PC-9 (cell line): ENCODE measurements around the gene VAV2. TPM values are rescaled to one million over a fixed set of nuclear protein-coding genes. Genes with fewer than 3 reads are reported as not detected.

Experiments used
- BruUV-seq: library from RNA; stranded (reverse); fragments of 400-500 nt; replicated peaks from 2 replicates; lab custom pipeline; 2021; lab: Mats Ljungman, UMichigan
- CTCF ChIA-PET: fragments of 300-600 bp; sonication (Branson Sonifier 250); formaldehyde crosslinking; loops from one replicate; lab custom pipeline; 2022; ENCODE audit warnings: antibody characterized with exemption; lab: Charles Lee
- POLR2A ChIA-PET: fragments of 300-600 bp; sonication (Branson Sonifier 250); formaldehyde crosslinking; loops from one replicate; lab custom pipeline; 2022; ENCODE audit warnings: antibody characterized with exemption; ENCODE audit not compliant: unreplicated experiment; lab: Charles Lee
- DNase-seq, 2 experiments: peaks; one replicate each; pipeline versions ENCODE4 v3.0.0 to v3.0.0-alpha.2; 2015 to 2022; ENCODE audit warnings: mixed read lengths in 1 of 2
- H2AFZ ChIP-seq: fragments of 200-600 bp; sonication (generic); 2 replicates; pipeline ENCODE4 v1.8.1; 2017; ENCODE audit warnings: antibody characterized with exemption
- H3F3A ChIP-seq: fragments of 200-600 bp; sonication (generic); 2 replicates; pipeline ENCODE4 v1.8.1; 2017; ENCODE audit warnings: antibody characterized with exemption, mild to moderate bottlenecking, low read depth; ENCODE audit not compliant: insufficient read depth
- H3K27ac ChIP-seq: fragments of 200-600 bp; sonication (generic); 2 replicates; pipeline ENCODE4 v1.6.1; 2016; ENCODE audit warnings: mixed run types
- H3K27me3 ChIP-seq: fragments of 200-600 bp; sonication (generic); 2 replicates; pipeline ENCODE4 v1.6.1; 2016; ENCODE audit warnings: low read depth, mixed run types; ENCODE audit not compliant: insufficient read depth
- H3K36me3 ChIP-seq: fragments of 200-600 bp; sonication (generic); 2 replicates; pipeline ENCODE4 v1.6.1; 2016; ENCODE audit warnings: low read depth, mixed run types
- H3K4me1 ChIP-seq: fragments of 200-600 bp; sonication (generic); replicated peaks from 2 replicates; pipeline ENCODE4 v1.6.1; 2016; ENCODE audit warnings: mixed run types; ENCODE audit not compliant: insufficient read depth
- H3K4me2 ChIP-seq: fragments of 200-600 bp; sonication (generic); 2 replicates; pipeline ENCODE4 v1.6.1; 2017; ENCODE audit warnings: mixed run types
- H3K4me3 ChIP-seq: fragments of 200-600 bp; sonication (generic); 2 replicates; pipeline ENCODE4 v1.6.1; 2016; ENCODE audit warnings: mixed run types
- H3K79me2 ChIP-seq: fragments of 200-600 bp; sonication (generic); 2 replicates; pipeline ENCODE4 v1.6.1; 2017; ENCODE audit warnings: low read depth, mixed run types
- H3K9me2 ChIP-seq: fragments of 200-600 bp; sonication (generic); 2 replicates; pipeline ENCODE4 v1.8.1; 2017; ENCODE audit warnings: mild to moderate bottlenecking; ENCODE audit not compliant: insufficient read depth
- H3K9me3 ChIP-seq: fragments of 200-600 bp; sonication (generic); 2 replicates; pipeline ENCODE4 v1.8.1; 2016; ENCODE audit warnings: low read depth; ENCODE audit not compliant: insufficient read depth
- H4K20me1 ChIP-seq: fragments of 200-600 bp; sonication (generic); 2 replicates; pipeline ENCODE4 v1.8.1; 2017; ENCODE audit not compliant: insufficient read depth
- CTCF ChIP-seq: fragments of 200-600 bp; sonication (generic); conservative IDR thresholded peaks from 2 replicates; pipeline ENCODE4 v1.6.1; 2017; ENCODE audit warnings: mixed run types, antibody characterized with exemption, mild to moderate bottlenecking, moderate library complexity
- EZH2 ChIP-seq: fragments of 200-600 bp; sonication (generic); IDR thresholded peaks from 2 replicates; pipeline ENCODE4 v1.8.0; 2017; ENCODE audit warnings: antibody characterized with exemption, low read depth
- intact Hi-C: fragments of 100-400 bp; cut with micrococcal nuclease; formaldehyde crosslinking; loops from one replicate; pipeline ENCODE4 v1.10.0; 2022; ENCODE audit not compliant: unreplicated experiment
- total RNA-seq: library from RNA; stranded (reverse); gene quantifications from 2 replicates; pipeline ENCODE4 v1.2.3, GENCODE V29; 2021

Gene VAV2
- total RNA-seq, 1 experiment from 2014 or later: 36.5 TPM

DNA sequence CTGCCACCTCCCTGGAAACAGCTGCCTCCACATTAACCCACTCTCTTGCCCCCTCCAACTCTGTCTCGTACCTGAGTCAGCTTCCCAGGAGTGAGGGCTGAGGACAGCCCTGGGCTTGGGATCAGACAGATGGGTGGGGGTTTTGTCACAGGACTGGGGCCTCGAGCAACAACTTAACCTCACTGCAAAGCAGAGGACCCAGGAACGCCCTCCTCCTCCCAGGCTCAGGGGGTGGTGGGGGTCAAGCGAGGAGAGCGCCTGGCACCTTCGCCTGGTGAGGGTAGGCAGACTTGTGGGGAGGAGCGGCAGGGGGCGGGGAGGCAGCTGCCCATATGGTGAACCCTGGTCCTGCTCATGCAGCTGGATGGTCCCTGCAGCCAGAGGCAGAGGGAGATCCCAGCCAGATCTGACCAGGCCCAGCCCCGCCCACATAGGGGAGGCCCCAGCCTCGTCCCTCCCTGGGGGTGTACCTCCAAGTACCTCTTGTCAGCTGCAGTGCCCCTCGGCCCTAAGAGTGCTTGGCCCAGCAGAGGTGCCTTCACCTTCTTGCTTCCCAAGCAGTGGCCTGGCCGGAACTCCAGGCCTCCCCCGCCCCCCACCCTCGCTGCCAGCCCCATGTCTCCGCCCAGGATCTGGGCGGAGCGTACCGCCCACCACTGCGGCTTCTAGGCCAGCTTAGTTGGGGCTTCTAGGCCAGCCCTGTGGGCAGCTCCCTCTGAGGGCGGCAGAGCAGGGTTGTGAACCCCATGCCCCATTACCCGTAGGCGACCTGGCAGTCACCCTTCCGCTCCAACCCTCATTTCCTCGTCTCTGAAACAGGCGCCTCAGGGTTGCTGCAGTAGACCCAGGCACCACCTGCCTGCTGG is 254.1 kb downstream of the VAV2 start, which contains the start of gene SARDH:
TSS of gene SARDH (minus strand) at position 579 of the 866 bp plus-strand sequence. CDS start 4,179 bp downstream, outside the sequence.
- Histone ChIP-seq H2AFZ (peak within 1 kb of the TSS; percentile 60; the same call in 1 of the 2 replicates), H3K79me2 (no peaks in the 10 kb centered on the region), H3K27ac (no peak within 1 kb of the TSS), H3K4me3 (peak within 1 kb of the TSS; percentile 33; the same call in 1 of the 2 replicates), H3K27me3 (peaks cover 33% of the 10 kb centered on the region; the same call in 1 of the 2 replicates), H3K36me3 (no peaks in the 10 kb centered on the region), H3F3A (no peaks in the 10 kb centered on the region), H3K4me2 (peak within 1 kb of the TSS; percentile 72), H3K9me2 (no peaks in the 10 kb centered on the region), H3K9me3 (no peaks in the 10 kb centered on the region), H3K4me1 (no peaks in the 10 kb centered on the region), H4K20me1 (no peaks in the 10 kb centered on the region)
- POLR2A ChIA-PET: no interaction called here
- peak; percentile 39 to 69 for DNase-seq
- TF ChIP-seq EZH2 (no peak), CTCF (no peak)
- BruUV-seq: no TSS peak
- CTCF ChIA-PET: interaction anchor here (0.5 kb wide), 1 partner anchor 582 kb away, joined by 3 read pairs; no protein-coding TSS in a partner anchor
- intact Hi-C loops: loop anchor here (10.0 kb wide), 1 partner anchor 233 kb away; no protein-coding TSS in a partner anchor

- ChIA-PET POLR2A (no interaction called here), CTCF (no interaction called here)
- Histone ChIP-seq H3K27me3 (peaks cover 31% of the 10 kb centered on the region; the same call in 1 of the 2 replicates), H3K27ac (no peak overlapping the region), H4K20me1 (no peaks in the 10 kb centered on the region), H3K36me3 (no peaks in the 10 kb centered on the region), H3K9me3 (no peaks in the 10 kb centered on the region), H3K79me2 (no peaks in the 10 kb centered on the region), H3F3A (no peaks in the 10 kb centered on the region), H3K9me2 (no peaks in the 10 kb centered on the region), H3K4me1 (no peaks in the 10 kb centered on the region), H3K4me2 (peak overlapping the region; percentile 72; the same call in 1 of the 2 replicates), H2AFZ (no peak overlapping the region), H3K4me3 (no peak overlapping the region)
- no peak for DNase-seq
- TF ChIP-seq CTCF: no peak
- TF ChIP-seq EZH2: no peak
- BruUV-seq: no TSS peak
- intact Hi-C loops: loop anchor here (10.0 kb wide), 1 partner anchor 232 kb away; no protein-coding TSS in a partner anchor
Observed at GRCh38 chr9:133737071-133737773, 254.9 kb downstream of the VAV2 start.

- H4K20me1 ChIP-seq: no peaks in the 10 kb centered on the region
- no peak overlapping the region for H3K4me3 ChIP-seq
- H3K9me2 ChIP-seq: no peaks in the 10 kb centered on the region
- peaks cover 33% of the 10 kb centered on the region for H3K27me3 ChIP-seq
- no TSS peak for BruUV-seq
- H3F3A ChIP-seq: no peaks in the 10 kb centered on the region
- no peak overlapping the region for H2AFZ ChIP-seq
- TF ChIP-seq CTCF: no peak
- no peak for TF ChIP-seq EZH2
- H3K9me3 ChIP-seq: no peaks in the 10 kb centered on the region
- no peak overlapping the region for H3K4me2 ChIP-seq
- no peaks in the 10 kb centered on the region for H3K36me3 ChIP-seq
- DNase-seq: no peak
- ChIA-PET CTCF (interaction anchor here (0.7 kb wide), 2 partner anchors 179 to 289 kb away, joined by 5 to 6 read pairs; partner anchors contain the start of gene BRD3OS), POLR2A (interaction anchor here (0.6 kb wide), 1 partner anchor 705 kb away, joined by 4 read pairs; the partner anchor contains the start of gene GTF3C5)
- intact Hi-C loops: loop anchor here (10.0 kb wide), 1 partner anchor 231 kb away; no protein-coding TSS in a partner anchor
- H3K79me2 ChIP-seq: no peaks in the 10 kb centered on the region
- H3K4me1 ChIP-seq: no peaks in the 10 kb centered on the region
- no peak overlapping the region for H3K27ac ChIP-seq
Observed at GRCh38 chr9:133735931-133736330, 256.2 kb downstream of the VAV2 start.
